Heart left ventricle (tissue), 16 donors: Measurements from ENCODE around the gene IGSF6. TPM values are rescaled to one million over a fixed set of nuclear protein-coding genes. Genes with fewer than 3 reads are reported as not detected.
"Not testable (repeated sequence)": the region's sequence is repeated elsewhere in the genome, so short reads cannot be mapped to it uniquely, and the experiment has no call there.

ENCODE experiments used
- ATAC-seq, 4 donors: fragments of 200-7000 bp; cut with Tn5 transposase; one replicate each; pipeline ENCODE4 v1.9.1; 2020 to 2022; ENCODE audit warnings: moderate library complexity in 4 of 4, mild to moderate bottlenecking in 3 of 4, moderate number of reproducible peaks in 1 of 4
- DNase-seq, 5 donors: peaks; one replicate each; pipeline ENCODE4 v3.0.0-alpha.2; 2020
- H3K27ac ChIP-seq, 12 donors: fragments of 200-600 bp; sonication (generic) in 4 of 12; one replicate each; pipeline versions ENCODE4 v1.5.0 to v1.8.0; 2016 to 2022; ENCODE audit warnings: mild to moderate bottlenecking in 2 of 12
- H3K27me3 ChIP-seq, 9 donors: fragments of 200-600 bp; sonication (generic) in 2 of 9; one replicate each; pipeline versions ENCODE4 v1.5.1 to v1.8.0; 2016 to 2022; ENCODE audit warnings: mild to moderate bottlenecking in 3 of 9
- H3K36me3 ChIP-seq, 9 donors: fragments of 200-600 bp; sonication (generic) in 2 of 9; one replicate each; pipeline versions ENCODE4 v1.5.0 to v1.8.0; 2018 to 2022; ENCODE audit warnings: mild to moderate bottlenecking in 2 of 9
- H3K4me1 ChIP-seq, 12 donors: fragments of 200-600 bp; sonication (generic) in 4 of 12; one replicate each; pipeline versions ENCODE4 v1.5.0 to v1.8.0; 2016 to 2022; ENCODE audit warnings: mild to moderate bottlenecking in 3 of 12
- H3K4me3 ChIP-seq, 12 donors: fragments of 200-600 bp; sonication (generic) in 4 of 12; one replicate each; pipeline versions ENCODE4 v1.5.0 to v1.8.0; 2017 to 2022; ENCODE audit warnings: mild to moderate bottlenecking in 9 of 12, moderate library complexity in 4 of 12
- H3K9me3 ChIP-seq, 12 donors: fragments of 200-600 bp; sonication (generic) in 4 of 12; one replicate each; pipeline versions ENCODE4 v1.5.0 to v1.8.0; 2016 to 2022; ENCODE audit warnings: mild to moderate bottlenecking in 1 of 12
- POLR2A ChIP-seq, 2 donors: fragments of 450-650 bp; IDR thresholded peaks; one replicate each; pipeline ENCODE4 v1.6.1; 2017; ENCODE audit warnings: antibody characterized with exemption in 2 of 2, mild to moderate bottlenecking in 2 of 2, moderate library complexity in 2 of 2
- WGBS, 4 donors: extraction: QIAGEN DNeasy Blood & Tissue Kit in 2 of 4; methylation state at CpG; one replicate each; pipeline versions ENCODE4 v1.1.5 to v1.1.7; 2013 to 2018; 5-methylcytosine and 5-hydroxymethylcytosine counted together
- intact Hi-C, 10 donors: fragments of 100-400 bp; cut with DNase I; formaldehyde crosslinking; loops; one replicate each; pipeline versions ENCODE4 v1.11.1 to v1.14.2; 2022
- polyA plus RNA-seq, 2 donors: library from polyadenylated mRNA; stranded (reverse); fragments of 200-250 nt; gene quantifications; one replicate each; pipeline ENCODE4 v1.2.3, GENCODE V29; 2013
- total RNA-seq, 9 donors: library from RNA; depleted of rRNA in 2 of 9; stranded (reverse); fragments of >200 nt in 2 of 9; fragmentation: NEBNext Ultra II Directional in 3 of 9; extraction: Animal tissue kit (Norgen Biotek cat#: 25700) in 3 of 9; gene quantifications; one replicate each; pipeline versions ENCODE4 v1.1.0 to v1.2.4, GENCODE V29; 2016 to 2023
- TF ChIP-seq, protein P1 (sequence below), 12 donors: fragments of 200-600 bp; sonication (generic) in 4 of 12; IDR thresholded peaks; one replicate each; pipeline versions ENCODE4 v1.5.0 to v1.8.0; 2018 to 2022; ENCODE audit warnings: antibody characterized with exemption in 12 of 12, mild to moderate bottlenecking in 5 of 12
- donor health status: ischemic (EF 13 %, LVEDD 7.1; RV severe dilation, severe dysfunction).
- donor health status: healthy with polysubstance abuse.
- donor health status: DM: no; HTN: yes; CAD: no.
- donor health status: DM: no; HTN: no; CAD: no.
- donor health status: ischemic (EF 25% LVEDD 6.9; RV normal size, moderate dysfunction).
- donor health status: ischemic (EF 25% LVEDD 5.7; RV mildly dilated, moderate dysfunction).
- donor health status: healthy.
- donor health status: DM: yes; HTN: yes; CAD: no.
- donor health status: ischemic (EF 35%, LVEDD 5.7; RV mildly dilated, moderate dysfunction).
- donor health status: nonischemic (EF 11% LVEDD 7.7; RV severe dilation, severe dysfunction).
- donor health status: DM: yes; HTN: yes; CAD: no.
- donor health status: PGD.
- donor health status: ischemic (EF 29% LVEDD 5.4; RV normal size, mild dysfunction).
- donor health status: nonischemic (EF 23%, LVEDD 6.1; RV moderate dilation, normal function).

The IGSF6 gene
- total and polyA plus RNA-seq, 11 donors = 0.56 to 45.0 (median 0.99) TPM

DNA sequence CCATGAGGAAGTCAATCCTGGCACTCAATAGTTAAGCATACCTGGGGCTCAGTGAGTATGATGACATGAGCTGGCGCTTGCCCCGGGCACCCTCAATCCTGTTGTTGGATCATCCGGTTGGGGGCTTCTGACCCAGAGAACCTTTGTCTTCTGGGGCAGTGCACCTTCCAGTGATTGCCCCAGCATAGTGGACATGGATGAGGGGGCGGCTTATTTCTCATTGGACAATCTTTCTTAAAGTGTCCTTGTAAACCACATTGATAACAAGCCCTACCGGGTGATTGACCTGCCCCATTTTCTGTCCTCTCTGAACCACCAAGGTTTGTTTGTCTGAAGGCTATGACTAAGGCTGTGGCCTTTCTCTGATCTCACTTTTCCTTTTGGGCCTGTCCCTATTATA, 18.2 kb downstream of the IGSF6 start:
- Histone ChIP-seq H3K9me3 (no peaks in the 10 kb centered on the region), H3K4me1 (peaks cover 0 to 20% (median 0%) of the 10 kb centered on the region in 12 donors), H3K4me3 (no peak overlapping the region), H3K27me3 (no peaks in the 10 kb centered on the region), H3K36me3 (peaks cover 0 to 38% (median 10%) of the 10 kb centered on the region in 9 donors), H3K27ac (no peak overlapping the region)
- intact Hi-C loops = loop anchor here in 1 of 10 donors (5.0 kb wide), 1 partner anchor 42 kb away; no protein-coding TSS in a partner anchor
- ATAC-seq (no peak), DNase-seq (no peak)
- TF ChIP-seq POLR2A (IDR thresholded peaks at IDR 0.05) = no peak
- TF ChIP-seq, protein P1, sequence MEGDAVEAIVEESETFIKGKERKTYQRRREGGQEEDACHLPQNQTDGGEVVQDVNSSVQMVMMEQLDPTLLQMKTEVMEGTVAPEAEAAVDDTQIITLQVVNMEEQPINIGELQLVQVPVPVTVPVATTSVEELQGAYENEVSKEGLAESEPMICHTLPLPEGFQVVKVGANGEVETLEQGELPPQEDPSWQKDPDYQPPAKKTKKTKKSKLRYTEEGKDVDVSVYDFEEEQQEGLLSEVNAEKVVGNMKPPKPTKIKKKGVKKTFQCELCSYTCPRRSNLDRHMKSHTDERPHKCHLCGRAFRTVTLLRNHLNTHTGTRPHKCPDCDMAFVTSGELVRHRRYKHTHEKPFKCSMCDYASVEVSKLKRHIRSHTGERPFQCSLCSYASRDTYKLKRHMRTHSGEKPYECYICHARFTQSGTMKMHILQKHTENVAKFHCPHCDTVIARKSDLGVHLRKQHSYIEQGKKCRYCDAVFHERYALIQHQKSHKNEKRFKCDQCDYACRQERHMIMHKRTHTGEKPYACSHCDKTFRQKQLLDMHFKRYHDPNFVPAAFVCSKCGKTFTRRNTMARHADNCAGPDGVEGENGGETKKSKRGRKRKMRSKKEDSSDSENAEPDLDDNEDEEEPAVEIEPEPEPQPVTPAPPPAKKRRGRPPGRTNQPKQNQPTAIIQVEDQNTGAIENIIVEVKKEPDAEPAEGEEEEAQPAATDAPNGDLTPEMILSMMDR (IDR thresholded peaks at IDR 0.05) = no peak
- WGBS, 4 donors = 92 to 97% (median 96%) methylated on average over 2 to 5 of the region's 5 CpGs

DNA sequence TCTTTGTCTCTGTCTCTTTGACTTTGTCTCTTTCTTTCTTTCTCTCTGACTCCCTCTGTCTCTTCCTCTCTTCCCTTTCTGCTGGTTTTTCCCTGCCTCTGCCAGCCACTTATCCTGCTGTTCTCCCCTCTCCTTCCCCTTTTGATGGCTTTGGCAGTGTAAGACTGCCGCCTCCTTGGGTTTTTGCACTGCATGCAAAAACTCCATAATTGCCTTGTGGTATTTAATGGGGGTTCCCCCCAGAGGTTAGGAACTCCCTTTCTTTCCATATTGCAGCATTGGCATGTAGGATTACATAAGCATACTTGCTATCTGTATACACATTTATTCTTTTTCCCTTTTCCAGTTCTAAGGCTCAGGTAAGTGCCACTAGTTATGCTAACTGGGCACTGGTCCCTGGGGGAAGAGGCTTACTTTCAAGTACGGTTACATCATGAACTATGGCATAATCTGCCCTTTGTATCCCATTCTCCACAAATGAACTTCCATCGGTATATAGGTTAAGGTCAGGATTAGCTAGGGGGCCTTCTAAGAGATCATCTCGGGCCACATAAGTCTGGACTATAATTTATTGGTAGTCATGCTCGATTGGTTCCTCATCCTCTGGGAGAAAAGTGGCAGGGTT, 20.3 kb downstream of the IGSF6 start:
- DNase-seq, H3K27ac ChIP-seq, H3K27me3 ChIP-seq, H3K9me3 ChIP-seq, H3K4me3 ChIP-seq, ATAC-seq: not testable (repeated sequence)
- intact Hi-C loops = loop anchor here in 1 of 10 donors (5.0 kb wide), 1 partner anchor 40 kb away; no protein-coding TSS in a partner anchor
- WGBS, 4 donors = 88 to 95% (median 91%) methylated on average over 5 of the region's 5 CpGs
- H3K36me3 ChIP-seq = peaks cover 0 to 39% (median 21%) of the 10 kb centered on the region in 9 donors
- H3K4me1 ChIP-seq = peaks cover 0 to 15% (median under 1%) of the 10 kb centered on the region in 12 donors

DNA sequence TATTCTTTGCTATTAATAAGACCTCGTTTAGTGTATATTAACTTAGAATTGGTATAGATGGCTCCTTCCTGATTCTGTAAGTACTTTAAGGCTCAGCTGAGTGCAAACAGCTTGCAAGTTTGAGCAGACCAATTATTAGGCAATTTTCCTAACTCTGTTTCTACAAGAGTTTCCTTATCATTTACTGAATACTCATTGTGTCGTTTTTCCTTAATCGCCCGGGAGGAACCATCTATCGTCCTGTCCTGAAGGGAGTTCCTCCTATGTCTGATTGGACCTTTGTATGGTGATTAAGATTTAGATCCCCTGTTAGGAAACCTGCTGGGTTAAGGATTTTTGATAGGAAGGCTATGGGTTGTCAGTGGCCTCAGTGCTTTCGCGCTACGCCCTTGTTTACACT, 21.0 kb downstream of the IGSF6 start:
- not testable (repeated sequence) for H3K27ac ChIP-seq, DNase-seq, H3K4me3 ChIP-seq, H3K27me3 ChIP-seq, H3K9me3 ChIP-seq, ATAC-seq
- Histone ChIP-seq H3K36me3 (peaks cover 0 to 39% (median 25%) of the 10 kb centered on the region in 9 donors), H3K4me1 (peaks cover 0 to 22% (median 6%) of the 10 kb centered on the region in 12 donors)
- WGBS, 4 donors = 90 to 93% (median 90%) methylated on average over 8 of the region's 8 CpGs
- intact Hi-C loops = loop anchor here in 1 of 10 donors (5.0 kb wide), 1 partner anchor 39 kb away; no protein-coding TSS in a partner anchor

DNA sequence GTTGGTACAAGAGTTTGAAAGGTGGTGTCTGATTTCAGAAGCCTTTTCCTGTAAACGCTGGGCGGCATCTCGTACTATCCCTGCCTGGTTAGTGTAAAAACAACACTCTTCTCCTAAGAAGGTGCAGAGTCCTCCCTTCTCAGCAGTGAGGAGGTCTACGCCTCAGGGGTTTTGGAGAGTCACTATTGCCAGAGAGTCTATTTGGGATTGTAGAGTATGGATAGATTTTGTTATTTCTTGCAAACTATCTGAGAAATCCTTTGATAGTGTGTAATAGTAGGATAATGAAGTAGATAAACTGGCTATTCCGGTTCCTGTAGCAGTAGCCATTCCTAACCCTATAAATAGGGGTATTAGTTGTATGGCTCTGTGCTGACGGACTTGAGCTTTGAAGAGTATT, 21.5 kb downstream of the IGSF6 start:
- DNase-seq, H3K27me3 ChIP-seq, H3K4me3 ChIP-seq, H3K9me3 ChIP-seq, H3K27ac ChIP-seq, ATAC-seq: not testable (repeated sequence)
- 93 to 98% (median 94%) methylated on average over 6 of the region's 6 CpGs for WGBS, 4 donors
- intact Hi-C loops = loop anchor here in 1 of 10 donors (5.0 kb wide), 1 partner anchor 39 kb away; no protein-coding TSS in a partner anchor
- Histone ChIP-seq H3K4me1 (peaks cover 0 to 27% (median 6%) of the 10 kb centered on the region in 12 donors), H3K36me3 (peaks cover 0 to 42% (median 30%) of the 10 kb centered on the region in 9 donors)

DNA sequence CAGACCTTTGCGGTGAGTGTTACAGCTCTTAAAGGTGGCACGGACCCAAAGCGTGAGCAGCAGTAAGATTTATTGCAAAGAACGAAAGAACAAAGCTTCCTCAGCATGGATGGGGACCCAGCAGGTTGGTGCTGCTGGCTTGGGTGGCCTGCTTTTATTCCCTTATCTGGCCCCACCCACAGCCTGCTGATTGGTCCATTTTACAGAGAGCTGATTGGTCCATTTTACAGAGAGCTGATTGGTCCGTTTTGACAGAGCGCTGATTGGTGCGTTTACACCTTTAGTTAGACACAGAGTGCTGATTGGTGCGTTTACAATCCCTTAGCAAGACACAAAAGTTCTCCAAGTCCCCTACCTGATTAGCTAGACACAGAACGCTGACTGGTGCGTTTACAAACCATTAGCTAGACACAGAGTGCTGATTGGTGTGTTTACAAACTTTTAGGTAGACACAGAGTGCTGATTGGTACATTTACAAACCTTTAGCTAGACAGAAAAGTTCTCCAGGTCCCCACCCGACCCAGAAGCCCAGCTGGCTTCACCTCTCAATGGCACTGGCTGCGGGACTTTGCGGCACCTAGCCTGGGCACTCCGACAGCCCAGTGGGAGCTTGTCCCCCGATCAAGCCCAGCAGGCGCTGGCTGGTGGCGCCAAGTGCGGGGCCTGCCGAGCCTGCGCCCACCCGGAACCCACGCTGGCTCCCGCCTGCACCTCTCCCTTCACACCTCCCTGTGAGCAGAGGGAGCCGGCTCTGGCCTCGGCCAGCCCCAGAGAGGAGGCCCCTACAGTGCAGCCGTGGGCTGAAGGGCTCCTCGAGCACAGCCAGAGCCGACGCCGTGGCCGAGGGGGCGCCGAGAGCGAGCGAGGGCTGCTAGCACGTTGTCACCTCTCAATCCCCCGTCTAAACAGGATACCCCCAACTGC, 22.5 kb downstream of the IGSF6 start:
- H3K4me1 ChIP-seq = peaks cover 0 to 32% (median 6%) of the 10 kb centered on the region in 12 donors
- DNase-seq, H3K4me3 ChIP-seq, H3K27me3 ChIP-seq, H3K27ac ChIP-seq, H3K9me3 ChIP-seq: not testable (repeated sequence)
- ATAC-seq = peak in 1 of 4 donors; percentile 20
- H3K36me3 ChIP-seq = peaks cover 0 to 50% (median 40%) of the 10 kb centered on the region in 9 donors
- intact Hi-C loops = loop anchor here in 1 of 10 donors (5.0 kb wide), 1 partner anchor 38 kb away; no protein-coding TSS in a partner anchor
- WGBS, 4 donors = 96 to 98% (median 96%) methylated on average over 26 to 37 of the region's 37 CpGs

DNA sequence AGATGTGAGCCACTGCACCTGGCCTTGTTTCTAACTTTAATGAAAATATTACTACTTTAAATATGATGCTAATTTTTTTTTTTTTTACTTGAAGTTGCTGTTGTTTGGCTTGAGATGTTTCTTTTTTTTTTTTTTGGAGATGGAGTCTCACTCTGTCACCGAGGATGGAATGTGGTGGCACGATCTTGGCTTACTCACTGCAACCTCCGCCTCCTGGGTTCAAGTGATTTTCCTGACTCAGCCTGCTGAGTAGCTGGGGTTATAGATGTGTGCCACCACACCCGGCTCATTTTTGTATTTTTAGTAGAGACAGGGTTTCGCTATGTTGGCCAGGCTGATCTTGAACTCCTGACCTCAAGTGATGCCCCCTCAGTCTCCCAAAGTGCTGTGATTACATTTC, 23.6 kb downstream of the IGSF6 start:
- Histone ChIP-seq H3K36me3 (peaks cover 0 to 51% (median 39%) of the 10 kb centered on the region in 9 donors), H3K4me1 (peaks cover 0 to 32% (median 6%) of the 10 kb centered on the region in 12 donors), H3K9me3 (no peaks in the 10 kb centered on the region), H3K27me3 (no peaks in the 10 kb centered on the region), H3K4me3 (no peak overlapping the region), H3K27ac (no peak overlapping the region)
- TF ChIP-seq POLR2A (IDR thresholded peaks at IDR 0.05) = no peak
- TF ChIP-seq, protein P1 (IDR thresholded peaks at IDR 0.05) = no peak
- no peak for ATAC-seq
- WGBS, 4 donors = 88 to 99% (median 98%) methylated on average over 5 of the region's 5 CpGs
- intact Hi-C loops = no loop called here
- DNase-seq = no peak
